ENCODE measurements around the gene CSMD2.

CSMD2 gene

GRCh38 chr1:33617451-33617850 lies 547.6 kb downstream of the CSMD2 start:
- H3K9ac ChIP-seq (ENCODE audit: low read length): no peak overlapping the region
- H3K79me2 ChIP-seq (ENCODE audit: insufficient read depth, low read length): no peaks in the 10 kb centered on the region
- no peak overlapping the region for H3K4me3 ChIP-seq (ENCODE audit: insufficient read depth, low read length, poor library complexity, severe bottlenecking)
- H3K4me2 ChIP-seq (ENCODE audit: low read depth, low read length, poor library complexity, severe bottlenecking): no peak overlapping the region
- no peak overlapping the region for H3K27ac ChIP-seq (ENCODE audit: low read depth, low read length)
- H3K27me3 ChIP-seq (ENCODE audit: low read length): no peaks in the 10 kb centered on the region
- H3K9me2 ChIP-seq (replicated peaks; ENCODE audit: insufficient read depth, low read length): no peaks in the 10 kb centered on the region
- no peaks in the 10 kb centered on the region for H3F3A ChIP-seq (ENCODE audit: insufficient read depth)
- H2AFZ ChIP-seq (ENCODE audit: low read depth, low read length, severe bottlenecking): no peak overlapping the region
- H3K36me3 ChIP-seq (ENCODE audit: low read length): no peaks in the 10 kb centered on the region
- H4K20me1 ChIP-seq (ENCODE audit: low read depth, low read length): no peaks in the 10 kb centered on the region
- no peaks in the 10 kb centered on the region for H3K9me3 ChIP-seq (ENCODE audit: insufficient read depth, low read length)
- no peak for TF ChIP-seq CTCF (IDR thresholded peaks at IDR 0.05; ENCODE audit: insufficient read depth, low read length, poor library complexity, severe bottlenecking)

- Histone ChIP-seq H3K4me2 (ENCODE audit: low read depth, low read length, poor library complexity, severe bottlenecking) (no peak overlapping the region), H3K9ac (ENCODE audit: low read length) (no peak overlapping the region), H4K20me1 (ENCODE audit: low read depth, low read length) (no peaks in the 10 kb centered on the region), H3K79me2 (ENCODE audit: insufficient read depth, low read length) (no peaks in the 10 kb centered on the region), H3K4me3 (ENCODE audit: insufficient read depth, low read length, poor library complexity, severe bottlenecking) (no peak overlapping the region), H3K27me3 (ENCODE audit: low read length) (no peaks in the 10 kb centered on the region), H3K27ac (ENCODE audit: low read depth, low read length) (no peak overlapping the region), H3K36me3 (ENCODE audit: low read length) (no peaks in the 10 kb centered on the region), H3F3A (ENCODE audit: insufficient read depth) (no peaks in the 10 kb centered on the region), H3K9me2 (replicated peaks; ENCODE audit: insufficient read depth, low read length) (no peaks in the 10 kb centered on the region), H2AFZ (ENCODE audit: low read depth, low read length, severe bottlenecking) (no peak overlapping the region), H3K9me3 (ENCODE audit: insufficient read depth, low read length) (no peaks in the 10 kb centered on the region)
- TF ChIP-seq CTCF (IDR thresholded peaks at IDR 0.05; ENCODE audit: insufficient read depth, low read length, poor library complexity, severe bottlenecking) (no peak), EZH2phosphoT487 (conservative IDR thresholded peaks at IDR 0.05; ENCODE audit: low read length) (no peak)
Observed at GRCh38 chr1:33616780-33617179, 548.2 kb downstream of the CSMD2 start.

GRCh38 chr1:33615546-33615945 lies 549.5 kb downstream of the CSMD2 start:
- no peak overlapping the region for H3K27ac ChIP-seq (ENCODE audit: low read depth, low read length)
- H3K79me2 ChIP-seq (ENCODE audit: insufficient read depth, low read length): no peaks in the 10 kb centered on the region
- no peaks in the 10 kb centered on the region for H4K20me1 ChIP-seq (ENCODE audit: low read depth, low read length)
- H3K4me3 ChIP-seq (ENCODE audit: insufficient read depth, low read length, poor library complexity, severe bottlenecking): no peak overlapping the region
- TF ChIP-seq EZH2phosphoT487 (conservative IDR thresholded peaks at IDR 0.05; ENCODE audit: low read length) (no peak), CTCF (IDR thresholded peaks at IDR 0.05; ENCODE audit: insufficient read depth, low read length, poor library complexity, severe bottlenecking) (no peak)
- no peaks in the 10 kb centered on the region for H3K36me3 ChIP-seq (ENCODE audit: low read length)
- H3K9me2 ChIP-seq (replicated peaks; ENCODE audit: insufficient read depth, low read length): no peaks in the 10 kb centered on the region
- H3K27me3 ChIP-seq (ENCODE audit: low read length): no peaks in the 10 kb centered on the region
- H3F3A ChIP-seq (ENCODE audit: insufficient read depth): no peaks in the 10 kb centered on the region
- no peaks in the 10 kb centered on the region for H3K9me3 ChIP-seq (ENCODE audit: insufficient read depth, low read length)
- no peak overlapping the region for H2AFZ ChIP-seq (ENCODE audit: low read depth, low read length, severe bottlenecking)
- H3K9ac ChIP-seq (ENCODE audit: low read length): no peak overlapping the region
- H3K4me2 ChIP-seq (ENCODE audit: low read depth, low read length, poor library complexity, severe bottlenecking): no peak overlapping the region
